ENCODE measurements around the gene PKP3. TPM values are rescaled to one million over a fixed set of nuclear protein-coding genes. Genes with fewer than 3 reads are reported as not detected.

PKP3 gene
- total and polyA plus RNA-seq, 9 of the 15 experiments (the other 6 are each of a cell fraction or from before 2014, with no cell fraction given) = 0.11 to 110 (median 30.7) TPM

DNA sequence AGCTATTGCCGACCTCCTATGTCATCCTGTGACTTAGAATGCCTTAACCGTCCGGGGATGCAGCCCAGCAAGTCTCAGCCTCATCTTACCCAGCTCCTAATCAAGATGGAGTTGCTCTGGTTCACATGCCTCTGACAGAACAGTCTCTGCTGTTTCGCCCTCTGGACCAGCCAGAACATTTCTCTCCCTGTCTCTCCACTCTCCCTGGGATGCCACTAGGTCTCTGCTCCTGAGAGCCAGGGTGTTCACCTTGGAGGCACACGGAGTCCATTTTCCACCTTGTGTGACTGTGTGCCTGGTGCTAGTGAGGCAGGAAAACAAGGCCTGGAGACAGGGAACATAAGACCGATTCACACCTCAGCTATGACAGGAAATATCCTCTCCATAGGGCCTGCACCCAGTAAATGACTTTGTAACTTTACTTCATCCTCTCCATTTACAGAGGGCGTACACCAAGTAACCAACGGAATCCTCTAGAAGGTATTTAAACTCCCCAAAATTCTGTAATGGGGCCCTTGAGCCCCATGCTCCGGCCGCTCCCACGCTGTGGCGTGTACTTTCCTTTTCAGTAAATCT is 41.5 kb upstream of the PKP3 start (continued):
- TF ChIP-seq, protein P1, sequence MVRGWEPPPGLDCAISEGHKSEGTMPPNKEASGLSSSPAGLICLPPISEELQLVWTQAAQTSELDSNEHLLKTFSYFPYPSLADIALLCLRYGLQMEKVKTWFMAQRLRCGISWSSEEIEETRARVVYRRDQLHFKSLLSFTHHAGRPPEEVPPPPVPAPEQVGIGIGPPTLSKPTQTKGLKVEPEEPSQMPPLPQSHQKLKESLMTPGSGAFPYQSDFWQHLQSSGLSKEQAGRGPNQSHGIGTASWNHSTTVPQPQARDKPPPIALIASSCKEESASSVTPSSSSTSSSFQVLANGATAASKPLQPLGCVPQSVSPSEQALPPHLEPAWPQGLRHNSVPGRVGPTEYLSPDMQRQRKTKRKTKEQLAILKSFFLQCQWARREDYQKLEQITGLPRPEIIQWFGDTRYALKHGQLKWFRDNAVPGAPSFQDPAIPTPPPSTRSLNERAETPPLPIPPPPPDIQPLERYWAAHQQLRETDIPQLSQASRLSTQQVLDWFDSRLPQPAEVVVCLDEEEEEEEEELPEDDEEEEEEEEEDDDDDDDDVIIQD (CRISPR knock-in tag; IDR thresholded peaks at IDR 0.05) = peak; percentile 98
- TF ChIP-seq, protein P2, sequence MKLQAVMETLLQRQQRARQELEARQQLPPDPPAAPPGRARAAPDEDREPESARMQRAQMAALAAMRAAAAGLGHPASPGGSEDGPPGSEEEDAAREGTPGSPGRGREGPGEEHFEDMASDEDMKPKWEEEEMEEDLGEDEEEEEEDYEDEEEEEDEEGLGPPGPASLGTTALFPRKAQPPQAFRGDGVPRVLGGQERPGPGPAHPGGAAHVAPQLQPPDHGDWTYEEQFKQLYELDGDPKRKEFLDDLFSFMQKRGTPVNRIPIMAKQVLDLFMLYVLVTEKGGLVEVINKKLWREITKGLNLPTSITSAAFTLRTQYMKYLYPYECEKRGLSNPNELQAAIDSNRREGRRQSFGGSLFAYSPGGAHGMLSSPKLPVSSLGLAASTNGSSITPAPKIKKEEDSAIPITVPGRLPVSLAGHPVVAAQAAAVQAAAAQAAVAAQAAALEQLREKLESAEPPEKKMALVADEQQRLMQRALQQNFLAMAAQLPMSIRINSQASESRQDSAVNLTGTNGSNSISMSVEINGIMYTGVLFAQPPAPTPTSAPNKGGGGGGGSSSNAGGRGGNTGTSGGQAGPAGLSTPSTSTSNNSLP (IDR thresholded peaks at IDR 0.05; ENCODE audit: borderline replicate concordance, low read depth, low read length) = no peak
- TF ChIP-seq FIP1L1 (IDR thresholded peaks at IDR 0.05; ENCODE audit: low read depth, low read length, poor library complexity, severe bottlenecking) (no peak), ZNF324 (CRISPR knock-in tag; IDR thresholded peaks at IDR 0.05) (peak; percentile 86), STAT5B (CRISPR knock-in tag; IDR thresholded peaks at IDR 0.05) (peak; percentile 79), HMG20A (CRISPR knock-in tag; conservative IDR thresholded peaks at IDR 0.05) (no peak), SMARCA5 (IDR thresholded peaks at IDR 0.05) (no peak), SRF (CRISPR knock-in tag; IDR thresholded peaks at IDR 0.05) (peak in 1 of 2 experiments; percentile 83; a peak in 2 of 4 replicates), SAFB2 (IDR thresholded peaks at IDR 0.05; ENCODE audit: borderline replicate concordance, low read depth, low read length, severe bottlenecking) (no peak), ZNF232 (CRISPR knock-in tag; IDR thresholded peaks at IDR 0.05) (no peak), SOX6 (IDR thresholded peaks at IDR 0.05) (no peak), FOXK2 (conservative IDR thresholded peaks at IDR 0.05 in 1 of 2, IDR thresholded peaks at IDR 0.05 in 1 of 2; ENCODE audit: low read depth in 2 of 2) (no peak), HNRNPLL (IDR thresholded peaks at IDR 0.05; ENCODE audit: low read depth, low read length, poor library complexity, severe bottlenecking) (no peak), ZNF431 (CRISPR knock-in tag; IDR thresholded peaks at IDR 0.05) (no peak), DNMT1 (IDR thresholded peaks at IDR 0.05) (no peak)
- TF ChIP-seq, protein P3, sequence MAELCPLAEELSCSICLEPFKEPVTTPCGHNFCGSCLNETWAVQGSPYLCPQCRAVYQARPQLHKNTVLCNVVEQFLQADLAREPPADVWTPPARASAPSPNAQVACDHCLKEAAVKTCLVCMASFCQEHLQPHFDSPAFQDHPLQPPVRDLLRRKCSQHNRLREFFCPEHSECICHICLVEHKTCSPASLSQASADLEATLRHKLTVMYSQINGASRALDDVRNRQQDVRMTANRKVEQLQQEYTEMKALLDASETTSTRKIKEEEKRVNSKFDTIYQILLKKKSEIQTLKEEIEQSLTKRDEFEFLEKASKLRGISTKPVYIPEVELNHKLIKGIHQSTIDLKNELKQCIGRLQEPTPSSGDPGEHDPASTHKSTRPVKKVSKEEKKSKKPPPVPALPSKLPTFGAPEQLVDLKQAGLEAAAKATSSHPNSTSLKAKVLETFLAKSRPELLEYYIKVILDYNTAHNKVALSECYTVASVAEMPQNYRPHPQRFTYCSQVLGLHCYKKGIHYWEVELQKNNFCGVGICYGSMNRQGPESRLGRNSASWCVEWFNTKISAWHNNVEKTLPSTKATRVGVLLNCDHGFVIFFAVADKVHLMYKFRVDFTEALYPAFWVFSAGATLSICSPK (IDR thresholded peaks at IDR 0.05; ENCODE audit: borderline replicate concordance) = no peak
- TF ChIP-seq, protein P4, sequence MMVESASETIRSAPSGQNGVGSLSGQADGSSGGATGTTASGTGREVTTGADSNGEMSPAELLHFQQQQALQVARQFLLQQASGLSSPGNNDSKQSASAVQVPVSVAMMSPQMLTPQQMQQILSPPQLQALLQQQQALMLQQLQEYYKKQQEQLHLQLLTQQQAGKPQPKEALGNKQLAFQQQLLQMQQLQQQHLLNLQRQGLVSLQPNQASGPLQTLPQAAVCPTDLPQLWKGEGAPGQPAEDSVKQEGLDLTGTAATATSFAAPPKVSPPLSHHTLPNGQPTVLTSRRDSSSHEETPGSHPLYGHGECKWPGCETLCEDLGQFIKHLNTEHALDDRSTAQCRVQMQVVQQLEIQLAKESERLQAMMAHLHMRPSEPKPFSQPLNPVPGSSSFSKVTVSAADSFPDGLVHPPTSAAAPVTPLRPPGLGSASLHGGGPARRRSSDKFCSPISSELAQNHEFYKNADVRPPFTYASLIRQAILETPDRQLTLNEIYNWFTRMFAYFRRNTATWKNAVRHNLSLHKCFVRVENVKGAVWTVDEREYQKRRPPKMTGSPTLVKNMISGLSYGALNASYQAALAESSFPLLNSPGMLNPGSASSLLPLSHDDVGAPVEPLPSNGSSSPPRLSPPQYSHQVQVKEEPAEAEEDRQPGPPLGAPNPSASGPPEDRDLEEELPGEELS (CRISPR knock-in tag; IDR thresholded peaks at IDR 0.05; ENCODE audit: borderline replicate concordance) = no peak

All from K562 (cell line).